Natural killer cell (primary cell): ENCODE measurements around the gene IRF2BP2. TPM values are rescaled to one million over a fixed set of nuclear protein-coding genes. Genes with fewer than 3 reads are reported as not detected.

Source experiments
- ATAC-seq, 3 donors: fragments of 150-1000 bp in 2 of 3; fragments of 200-7000 bp in 1 of 3; cut with Tn5 transposase; 1 replicate in 1 of 3; 2 replicates in 2 of 3; pipeline ENCODE4 v1.10.0; 2021; ENCODE audit warnings: mild to moderate bottlenecking in 2 of 3, moderate library complexity in 2 of 3
- DNase-seq, 2 donors: peaks; one replicate each; pipeline versions ENCODE4 v3.0.0 to v3.0.0-alpha.2; 2013 to 2021; ENCODE audit warnings: mixed read lengths in 1 of 2
- H3K27ac ChIP-seq: one replicate; pipeline ENCODE4 v1.5.1; 2013; ENCODE audit warnings: mild to moderate bottlenecking, low read length
- H3K27me3 ChIP-seq: one replicate; pipeline ENCODE4 v1.6.1; 2013; ENCODE audit warnings: low read length; ENCODE audit not compliant: control insufficient read depth, insufficient read depth
- H3K36me3 ChIP-seq: one replicate; pipeline ENCODE4 v1.6.1; 2013; ENCODE audit warnings: low read length; ENCODE audit not compliant: control insufficient read depth, insufficient read depth
- H3K4me1 ChIP-seq: one replicate; pipeline ENCODE4 v1.6.1; 2013; ENCODE audit warnings: low read length; ENCODE audit not compliant: control insufficient read depth, insufficient read depth
- H3K4me3 ChIP-seq: one replicate; pipeline ENCODE4 v1.5.1; 2013; ENCODE audit warnings: low read length
- H3K9me3 ChIP-seq: one replicate; pipeline ENCODE4 v1.6.1; 2013; ENCODE audit warnings: low read length; ENCODE audit not compliant: control insufficient read depth, insufficient read depth
- H3K27ac Mint-ChIP-seq, 2 donors: one replicate each; pipeline ENCODE4 v1.8.0; 2022; ENCODE audit warnings: mild to moderate bottlenecking in 2 of 2, mixed read lengths in 2 of 2, moderate library complexity in 1 of 2
- H3K27me3 Mint-ChIP-seq, 2 donors: one replicate each; pipeline ENCODE4 v1.8.0; 2022; ENCODE audit warnings: low read depth in 2 of 2, mixed read lengths in 2 of 2
- H3K36me3 Mint-ChIP-seq: one replicate; pipeline ENCODE4 v1.8.0; 2022; ENCODE audit warnings: mixed read lengths
- H3K4me1 Mint-ChIP-seq, 2 donors: one replicate each; pipeline ENCODE4 v1.8.0; 2022; ENCODE audit warnings: mixed read lengths in 2 of 2
- H3K4me3 Mint-ChIP-seq: one replicate; pipeline ENCODE4 v1.8.0; 2022; ENCODE audit warnings: mild to moderate bottlenecking, moderate library complexity, mixed read lengths
- H3K9me3 Mint-ChIP-seq, 2 donors: one replicate each; pipeline ENCODE4 v1.8.0; 2022; ENCODE audit warnings: mixed read lengths in 2 of 2
- WGBS: methylation state at CpG from one replicate; pipeline ENCODE4 v1.1.7; 2013; ENCODE audit warnings: missing lambda C conversion rate; ENCODE audit not compliant: insufficient coverage; 5-methylcytosine and 5-hydroxymethylcytosine counted together
- intact Hi-C: fragments of 100-400 bp; cut with micrococcal nuclease; formaldehyde crosslinking; loops from one replicate; pipeline ENCODE4 v1.14.2; 2022
- total RNA-seq, 4 donors: library from RNA; stranded (reverse); fragments of 120-200 nt in 1 of 4; gene quantifications; one replicate each; pipeline versions ENCODE4 v1.2.3 to v1.2.4, GENCODE V29; 2013 to 2022
- TF ChIP-seq, protein P1 (sequence below): fragments of 200-600 bp; IDR thresholded peaks from one replicate; pipeline ENCODE4 v1.8.0; 2022; ENCODE audit warnings: antibody characterized with exemption

IRF2BP2 gene
- total RNA-seq, 3 donors from 2014 or later (not counting 1 experiment from before 2014, with no cell fraction given) = 186 to 315 (median 266) TPM

DNA sequence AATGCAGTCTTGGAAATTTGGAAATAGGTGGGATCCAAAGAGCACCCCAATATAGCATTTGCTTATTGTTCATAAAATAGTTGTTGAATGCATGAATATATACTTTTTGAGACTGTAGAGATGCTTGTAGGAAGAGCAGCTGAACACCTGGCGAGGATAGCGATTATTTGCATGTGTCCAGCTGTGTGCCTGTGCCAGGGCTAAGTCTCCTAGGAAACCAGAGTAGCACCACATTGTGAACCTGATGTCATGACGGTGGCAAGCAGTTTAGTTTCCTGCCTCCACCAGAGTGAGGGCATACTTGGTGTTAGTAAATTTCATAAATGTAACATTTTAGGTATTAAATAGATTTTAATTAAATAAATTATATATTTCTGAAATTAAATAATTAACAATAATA is 37.3 kb upstream of the IRF2BP2 start:
- Histone ChIP-seq H3K9me3 (no peaks in the 10 kb centered on the region), H3K27me3 (no peaks in the 10 kb centered on the region), H3K4me1 (no peaks in the 10 kb centered on the region), H3K27ac (no peak overlapping the region), H3K36me3 (no peaks in the 10 kb centered on the region), H3K4me3 (no peak overlapping the region)
- ATAC-seq = no peak
- H3K4me1 Mint-ChIP-seq = no peaks in the 10 kb centered on the region
- 81% methylated on average over 3 of the region's 3 CpGs for WGBS
- TF ChIP-seq, protein P1, sequence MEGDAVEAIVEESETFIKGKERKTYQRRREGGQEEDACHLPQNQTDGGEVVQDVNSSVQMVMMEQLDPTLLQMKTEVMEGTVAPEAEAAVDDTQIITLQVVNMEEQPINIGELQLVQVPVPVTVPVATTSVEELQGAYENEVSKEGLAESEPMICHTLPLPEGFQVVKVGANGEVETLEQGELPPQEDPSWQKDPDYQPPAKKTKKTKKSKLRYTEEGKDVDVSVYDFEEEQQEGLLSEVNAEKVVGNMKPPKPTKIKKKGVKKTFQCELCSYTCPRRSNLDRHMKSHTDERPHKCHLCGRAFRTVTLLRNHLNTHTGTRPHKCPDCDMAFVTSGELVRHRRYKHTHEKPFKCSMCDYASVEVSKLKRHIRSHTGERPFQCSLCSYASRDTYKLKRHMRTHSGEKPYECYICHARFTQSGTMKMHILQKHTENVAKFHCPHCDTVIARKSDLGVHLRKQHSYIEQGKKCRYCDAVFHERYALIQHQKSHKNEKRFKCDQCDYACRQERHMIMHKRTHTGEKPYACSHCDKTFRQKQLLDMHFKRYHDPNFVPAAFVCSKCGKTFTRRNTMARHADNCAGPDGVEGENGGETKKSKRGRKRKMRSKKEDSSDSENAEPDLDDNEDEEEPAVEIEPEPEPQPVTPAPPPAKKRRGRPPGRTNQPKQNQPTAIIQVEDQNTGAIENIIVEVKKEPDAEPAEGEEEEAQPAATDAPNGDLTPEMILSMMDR = no peak
- no peak overlapping the region for H3K4me3 Mint-ChIP-seq
- no peak overlapping the region for H3K27ac Mint-ChIP-seq
- H3K27me3 Mint-ChIP-seq = peaks cover 4 to 21% of the 10 kb centered on the region in 2 donors
- DNase-seq = no peak
- H3K36me3 Mint-ChIP-seq = no peaks in the 10 kb centered on the region
- intact Hi-C loops = no loop called here
- peaks cover 2 to 3% of the 10 kb centered on the region in 2 donors for H3K9me3 Mint-ChIP-seq

DNA sequence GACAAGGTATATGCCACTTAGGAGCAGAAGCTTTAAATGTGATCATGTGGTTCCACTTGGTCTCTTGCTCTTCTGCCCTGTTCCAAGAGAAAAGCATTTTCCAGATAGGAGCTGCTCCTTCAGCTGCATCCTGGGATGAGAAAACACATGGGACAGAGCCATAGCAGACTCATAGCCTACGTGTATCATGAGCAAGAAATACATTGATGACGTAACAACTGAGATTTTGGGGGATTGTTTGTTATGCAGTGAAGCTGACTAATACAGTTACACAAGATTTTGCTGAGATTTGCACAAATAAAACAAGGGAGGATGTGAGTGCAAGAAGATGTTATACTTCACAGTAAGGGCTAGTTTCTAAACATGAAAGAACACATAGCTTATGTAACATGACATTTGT is 36.0 kb upstream of the IRF2BP2 start:
- DNase-seq (no peak), ATAC-seq (no peak)
- TF ChIP-seq, protein P1 = no peak
- Histone ChIP-seq H3K27ac (no peak overlapping the region), H3K4me3 (no peak overlapping the region), H3K27me3 (no peaks in the 10 kb centered on the region), H3K36me3 (no peaks in the 10 kb centered on the region), H3K9me3 (no peaks in the 10 kb centered on the region), H3K4me1 (no peaks in the 10 kb centered on the region)
- Mint-ChIP-seq H3K4me3 (no peak overlapping the region), H3K4me1 (no peaks in the 10 kb centered on the region), H3K27ac (no peak overlapping the region), H3K9me3 (peaks cover 2 to 3% of the 10 kb centered on the region in 2 donors), H3K36me3 (no peaks in the 10 kb centered on the region), H3K27me3 (peaks cover 4 to 21% of the 10 kb centered on the region in 2 donors)
- 93% methylated on average over 2 of the region's 2 CpGs for WGBS
- intact Hi-C loops = no loop called here

DNA sequence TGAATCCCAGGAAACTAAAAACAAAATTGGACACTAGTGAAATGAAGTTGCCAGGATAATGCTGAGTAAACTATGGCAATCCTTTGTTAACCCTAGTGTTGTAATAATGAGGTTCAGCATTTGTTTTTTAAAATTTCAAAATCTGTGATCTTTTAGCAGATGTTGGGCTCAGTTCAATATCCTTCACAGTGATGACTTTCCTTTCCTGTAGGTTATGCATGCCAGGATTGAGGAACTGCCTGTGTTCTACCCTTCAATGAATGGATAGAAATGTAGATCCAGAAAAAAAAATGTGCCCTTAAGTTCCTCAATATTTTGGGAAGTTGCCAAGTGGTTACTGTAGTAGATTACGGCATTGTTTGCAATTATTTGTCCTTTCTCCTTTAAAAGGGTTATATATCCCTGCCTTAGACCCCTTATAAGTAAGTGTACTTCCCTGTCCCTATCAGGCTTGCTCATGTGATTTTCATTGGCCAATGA is 35.5 kb upstream of the IRF2BP2 start:
- intact Hi-C loops = no loop called here
- no peak overlapping the region for H3K4me3 ChIP-seq
- TF ChIP-seq, protein P1 = no peak
- Mint-ChIP-seq H3K36me3 (no peaks in the 10 kb centered on the region), H3K9me3 (peaks cover 2 to 3% of the 10 kb centered on the region in 2 donors), H3K4me1 (no peaks in the 10 kb centered on the region), H3K4me3 (no peak overlapping the region), H3K27me3 (peaks cover 4 to 21% of the 10 kb centered on the region in 2 donors), H3K27ac (no peak overlapping the region)
- no peaks in the 10 kb centered on the region for H3K36me3 ChIP-seq
- DNase-seq (no peak), ATAC-seq (no peak)
- H3K4me1 ChIP-seq = no peaks in the 10 kb centered on the region
- no peaks in the 10 kb centered on the region for H3K27me3 ChIP-seq
- H3K9me3 ChIP-seq = no peaks in the 10 kb centered on the region
- H3K27ac ChIP-seq = no peak overlapping the region
- WGBS = 67% methylated on average over 1 of the region's 1 CpG

DNA sequence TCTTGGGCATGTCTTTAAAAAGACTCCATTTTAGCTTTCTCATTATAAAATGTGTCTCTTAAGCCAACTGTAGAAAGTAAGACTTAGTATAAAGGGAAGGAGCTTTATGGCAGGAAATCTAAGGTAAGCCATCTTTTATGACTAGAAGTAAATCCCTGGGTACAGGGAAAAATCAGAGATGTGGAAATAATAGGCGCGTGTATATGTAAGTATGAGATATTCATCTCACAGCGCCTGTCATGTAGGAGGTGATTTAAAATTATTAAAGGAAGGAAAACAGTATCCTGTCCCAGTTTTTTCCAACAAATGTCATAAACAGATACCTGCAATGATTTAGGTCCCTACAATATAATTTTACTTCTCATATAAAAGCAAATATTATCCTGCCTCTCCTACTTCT is 35.0 kb upstream of the IRF2BP2 start:
- TF ChIP-seq, protein P1 = no peak
- no peaks in the 10 kb centered on the region for H3K27me3 ChIP-seq
- intact Hi-C loops = no loop called here
- H3K4me1 ChIP-seq = no peaks in the 10 kb centered on the region
- peaks cover 2 to 3% of the 10 kb centered on the region in 2 donors for H3K9me3 Mint-ChIP-seq
- no peak overlapping the region for H3K4me3 ChIP-seq
- peaks cover 4 to 21% of the 10 kb centered on the region in 2 donors for H3K27me3 Mint-ChIP-seq
- H3K36me3 ChIP-seq = no peaks in the 10 kb centered on the region
- H3K27ac ChIP-seq = no peak overlapping the region
- DNase-seq (no peak), ATAC-seq (no peak)
- no peak overlapping the region for H3K4me3 Mint-ChIP-seq
- no peaks in the 10 kb centered on the region for H3K36me3 Mint-ChIP-seq
- H3K9me3 ChIP-seq = no peaks in the 10 kb centered on the region
- H3K4me1 Mint-ChIP-seq = no peaks in the 10 kb centered on the region
- 44% methylated on average over 3 of the region's 3 CpGs for WGBS
- no peak overlapping the region for H3K27ac Mint-ChIP-seq
